ENCODE data around the gene P2RX3. TPM values are rescaled to one million over a fixed set of nuclear protein-coding genes. Genes with fewer than 3 reads are reported as not detected.

P2RX3 gene
- total RNA-seq, 1 experiment from 2014 or later, result not detected

GRCh38 chr11:57368106-57368844 is 30.1 kb downstream of the P2RX3 start:
- no peak for DNase-seq (ENCODE audit: extremely low read depth, low read depth)

DNA sequence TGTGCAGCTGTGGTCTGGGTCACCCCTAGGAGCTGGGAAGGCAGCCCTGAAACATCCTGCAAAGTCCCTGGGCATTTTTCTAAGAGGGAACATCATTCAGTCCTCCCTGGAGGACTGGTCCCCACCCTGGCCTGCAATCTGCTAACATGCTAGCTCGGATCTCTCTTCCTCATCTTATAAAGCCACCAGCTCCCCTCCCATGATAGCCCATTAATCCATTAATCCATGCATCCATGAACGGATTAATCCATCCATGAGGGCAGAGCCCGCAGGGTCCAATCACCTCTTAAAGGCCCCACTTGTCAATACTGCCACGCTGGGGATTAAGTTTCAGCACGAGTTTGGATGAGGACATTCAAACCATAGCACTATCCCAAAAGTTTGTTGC is 30.7 kb downstream of the P2RX3 start:
- DNase-seq (ENCODE audit: extremely low read depth, low read depth), result no peak

DNA sequence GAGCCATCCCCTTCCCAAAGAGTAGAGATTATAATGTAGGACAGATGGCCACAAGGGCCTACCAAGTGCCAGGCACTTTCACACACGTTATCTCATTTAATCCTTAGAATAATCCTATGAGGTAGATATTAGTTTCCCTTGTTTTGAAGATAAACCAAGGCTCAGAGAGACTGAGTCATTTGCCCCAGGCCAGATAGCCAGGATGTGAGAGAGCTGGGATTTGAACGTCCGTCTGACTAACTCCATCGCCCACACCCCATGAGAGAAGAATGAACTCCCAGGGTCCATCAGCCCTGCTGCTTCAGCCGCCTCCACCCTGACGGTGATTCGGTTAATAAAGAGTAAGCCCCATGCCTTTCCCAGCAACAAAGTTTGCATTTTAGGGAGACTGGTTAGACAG is 32.1 kb downstream of the P2RX3 start:
- no peak for DNase-seq (ENCODE audit: extremely low read depth, low read depth)

GRCh38 chr11:57370941-57371340 is 32.8 kb downstream of the P2RX3 start:
- no peak for DNase-seq (ENCODE audit: extremely low read depth, low read depth)

GRCh38 chr11:57373146-57373545 is 35.0 kb downstream of the P2RX3 start:
- no peak for DNase-seq (ENCODE audit: extremely low read depth, low read depth)

DNA sequence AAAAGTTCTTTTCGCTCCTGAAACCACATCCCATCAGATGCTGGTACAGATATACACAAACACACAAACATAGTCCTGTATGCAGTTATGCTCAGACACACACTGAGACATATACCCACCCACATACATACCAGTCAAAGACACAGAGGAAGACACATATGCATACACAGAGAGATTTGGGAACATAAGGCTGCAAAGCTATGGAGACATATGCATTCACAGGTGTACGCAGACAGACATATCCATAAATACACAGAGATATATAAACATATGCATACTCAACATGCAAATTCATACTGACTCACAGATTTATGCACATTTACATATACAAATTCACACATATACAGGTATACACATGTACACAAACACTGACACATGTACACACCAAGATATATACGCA is 36.8 kb downstream of the P2RX3 start:
- DNase-seq (ENCODE audit: extremely low read depth, low read depth), result no peak

DNA sequence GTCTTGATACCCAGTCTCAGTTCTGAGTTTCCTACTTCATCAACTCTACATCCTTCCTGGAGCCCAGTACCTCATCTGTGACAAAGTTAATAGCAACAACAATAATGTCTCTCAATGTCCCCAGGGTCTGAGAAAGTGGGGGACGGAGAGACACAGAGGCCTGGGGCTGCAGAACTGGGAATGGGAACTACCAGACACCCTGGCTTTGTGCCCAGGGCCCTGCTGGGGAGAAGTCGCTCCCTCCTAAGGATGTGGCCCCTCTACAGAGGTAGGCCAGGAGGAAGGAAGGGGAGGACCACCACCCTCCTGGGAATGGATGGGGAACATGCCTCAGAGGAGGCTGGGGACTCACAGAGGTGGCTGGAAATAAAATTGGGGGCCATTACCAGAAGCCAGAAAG is 37.3 kb downstream of the P2RX3 start:
- no peak for DNase-seq (ENCODE audit: extremely low read depth, low read depth)

DNA sequence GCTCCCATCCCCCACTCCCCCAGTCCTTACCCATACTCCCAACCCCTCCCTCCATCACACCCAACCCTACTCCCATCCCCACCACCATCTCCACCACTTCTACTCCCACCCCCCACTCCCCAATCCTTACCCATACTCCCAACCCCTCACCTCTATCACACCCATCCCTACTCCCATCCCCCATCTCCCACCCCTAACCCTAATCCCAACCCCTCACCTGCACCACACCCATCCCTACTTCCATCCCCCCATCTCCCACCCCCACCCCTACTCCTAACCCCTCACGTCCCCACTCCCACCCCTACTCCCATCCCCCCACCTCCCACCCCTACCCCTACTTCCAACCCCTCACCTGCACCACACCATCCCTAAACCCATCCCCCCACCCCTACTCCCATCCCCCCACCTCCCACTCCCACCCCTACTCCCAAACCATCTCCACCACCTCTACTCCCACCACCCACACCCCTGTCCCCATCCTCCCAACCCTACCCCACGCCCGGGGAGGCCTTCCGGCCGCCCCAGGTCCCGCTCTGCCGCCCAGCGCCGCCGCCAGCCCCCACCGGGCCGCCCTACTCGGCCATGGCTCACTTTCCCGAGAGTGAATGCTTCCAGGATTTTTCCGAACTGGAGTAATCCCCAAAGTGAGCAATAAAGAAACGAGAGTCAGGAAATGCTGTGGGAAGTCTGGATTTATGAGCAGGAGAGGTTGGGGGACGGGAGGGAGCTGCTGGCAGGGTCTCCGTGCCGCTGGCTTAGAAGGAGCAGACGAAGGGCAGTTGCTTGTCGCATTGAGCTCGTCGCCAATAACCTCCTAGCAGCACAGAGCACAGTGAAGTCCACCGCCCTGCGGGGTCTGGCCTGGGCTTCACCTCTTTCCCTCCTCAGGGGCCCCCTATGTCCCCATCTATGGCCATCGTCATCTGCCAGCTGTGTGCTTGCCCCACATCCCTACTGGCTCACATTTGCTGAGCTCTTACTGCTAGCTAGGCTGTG is 38.2 kb downstream of the P2RX3 start:
- DNase-seq (ENCODE audit: extremely low read depth, low read depth), result no peak

GRCh38 chr11:57377107-57377506 is 39.0 kb downstream of the P2RX3 start:
- DNase-seq (ENCODE audit: extremely low read depth, low read depth), result no peak

- DNase-seq (ENCODE audit: extremely low read depth, low read depth), result no peak
Observed at GRCh38 chr11:57378186-57378585, 40.0 kb downstream of the P2RX3 start.

DNA sequence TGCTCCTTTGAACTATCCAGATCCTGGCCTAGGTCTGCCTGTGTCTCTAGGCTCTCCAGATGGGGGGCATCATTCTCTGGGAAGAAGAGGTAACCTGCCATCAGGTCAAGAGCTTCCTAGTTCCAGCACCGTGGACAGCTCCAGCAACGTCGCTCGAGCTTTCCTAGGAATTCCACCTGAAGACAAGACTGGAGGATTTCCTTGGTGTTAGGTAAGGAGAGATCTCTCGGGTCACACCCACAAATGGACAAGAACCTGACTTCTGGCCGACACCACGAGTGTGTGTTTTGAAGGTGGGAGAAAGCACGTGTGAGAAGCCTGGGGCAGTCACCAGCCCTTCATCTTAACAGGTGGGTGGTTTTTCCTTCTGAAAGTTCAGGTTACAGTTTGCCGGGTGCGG is 41.6 kb downstream of the P2RX3 start:
- peak; percentile 2 for DNase-seq (ENCODE audit: extremely low read depth, low read depth)

DNA sequence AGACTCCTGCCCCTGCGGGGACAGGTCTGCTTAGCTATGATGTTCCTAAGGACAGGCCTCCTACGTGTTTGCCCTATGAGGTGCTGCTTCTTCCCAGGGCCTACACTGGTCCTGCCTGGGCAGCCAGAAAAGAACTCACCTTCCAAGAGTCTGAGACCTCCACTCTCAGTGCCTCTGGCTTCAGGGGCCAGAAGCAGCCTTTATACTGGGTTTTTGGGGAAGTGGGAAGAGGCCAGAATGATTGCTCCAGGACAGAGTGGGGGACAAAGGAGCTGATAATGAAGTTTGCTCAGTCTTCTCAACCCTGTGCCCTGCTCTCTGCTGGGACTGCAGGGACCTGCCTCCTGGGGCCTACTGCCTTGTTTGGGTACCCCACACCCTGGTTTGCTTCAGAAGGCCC is 42.8 kb downstream of the P2RX3 start, which contains the start of gene PRG3:
PRG3 (minus strand) TSS at position 176 of the 400 bp plus-strand sequence. CDS start 442 bp downstream, outside the sequence.
- DNase-seq (ENCODE audit: extremely low read depth, low read depth), result no peak

DNA sequence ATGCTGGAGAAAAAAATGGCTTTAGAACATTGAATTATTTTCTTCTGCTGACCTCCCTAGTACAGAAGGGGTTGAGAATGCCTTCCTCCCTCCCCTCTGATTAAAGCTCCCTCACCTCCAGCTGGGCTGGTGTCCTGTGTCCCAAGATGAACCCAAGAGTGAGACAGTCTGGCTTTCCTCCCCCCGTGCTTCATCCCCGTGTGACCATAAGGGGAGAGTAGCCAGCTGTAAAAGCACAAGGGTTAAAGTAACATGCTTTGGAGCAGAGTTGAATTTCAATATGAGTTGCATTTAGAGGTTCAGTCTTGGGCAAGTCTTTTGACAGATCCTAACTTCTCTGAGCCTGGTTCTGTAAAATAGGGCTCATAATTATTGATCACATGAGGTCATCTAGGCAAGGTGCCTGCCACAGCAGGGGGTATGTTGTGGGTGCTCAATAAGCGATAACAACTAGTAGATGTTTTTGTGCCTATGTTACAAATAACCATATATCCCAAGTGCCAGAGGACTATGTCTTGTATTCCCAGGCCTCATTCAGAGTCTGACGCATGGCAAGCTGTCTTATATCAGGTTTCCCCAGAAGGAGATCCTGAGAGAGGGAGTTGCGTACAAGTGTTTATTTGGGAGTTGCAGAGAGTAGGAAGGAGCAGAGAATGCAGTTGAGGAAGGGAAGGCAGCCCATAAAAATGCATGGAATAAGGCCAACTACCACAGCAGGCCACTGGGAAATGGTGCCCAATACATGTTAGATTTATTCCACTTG is 48.2 kb downstream of the P2RX3 start:
- no peak for DNase-seq (ENCODE audit: extremely low read depth, low read depth)

- DNase-seq (ENCODE audit: extremely low read depth, low read depth), result no peak
Observed at GRCh38 chr11:57387289-57388030, 49.3 kb downstream of the P2RX3 start.

DNA sequence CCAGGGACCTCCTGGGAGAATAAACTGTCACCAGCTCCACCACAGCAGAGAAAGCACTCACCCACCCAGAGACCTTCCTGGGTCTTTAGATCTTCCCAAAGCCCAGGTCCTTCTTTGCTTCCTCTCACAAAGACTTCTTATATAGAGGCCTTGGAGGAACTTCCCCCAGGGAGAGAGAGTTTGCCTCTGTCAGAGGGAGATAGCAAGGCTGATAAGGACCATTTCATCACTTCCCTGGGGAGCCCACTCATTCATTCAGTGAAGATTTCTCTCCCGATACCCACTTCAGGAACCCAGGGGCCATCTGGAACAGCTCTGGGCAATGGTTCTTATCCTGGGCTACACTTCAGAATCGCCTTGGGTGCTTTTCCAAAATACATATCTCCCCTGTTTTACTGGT is 52.4 kb downstream of the P2RX3 start, which contains the start of gene PRG2:
PRG2 (minus strand) TSS at position 116 of the 400 bp plus-strand sequence. CDS start 706 bp downstream, outside the sequence.
- no peak for DNase-seq (ENCODE audit: extremely low read depth, low read depth)

DNA sequence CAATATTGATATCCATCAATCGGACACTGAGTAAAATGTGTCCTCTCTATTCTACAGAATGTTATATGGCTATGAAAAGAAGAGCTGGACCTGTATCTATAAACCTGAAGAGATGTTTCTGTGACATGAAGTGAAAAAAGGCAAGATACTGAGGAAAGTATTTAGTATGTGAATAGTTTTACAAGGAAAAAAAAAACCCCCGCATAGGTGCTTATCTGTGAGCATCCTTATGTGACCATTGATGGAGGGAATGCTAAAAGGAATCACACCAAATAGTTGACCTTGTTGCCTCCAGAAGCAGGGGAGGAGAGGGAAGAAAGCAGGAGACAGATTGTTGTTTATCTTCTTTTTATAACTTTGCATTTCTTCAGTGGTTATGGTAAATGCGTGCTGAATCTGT is 53.0 kb downstream of the P2RX3 start:
- no peak for DNase-seq (ENCODE audit: extremely low read depth, low read depth)

DNA sequence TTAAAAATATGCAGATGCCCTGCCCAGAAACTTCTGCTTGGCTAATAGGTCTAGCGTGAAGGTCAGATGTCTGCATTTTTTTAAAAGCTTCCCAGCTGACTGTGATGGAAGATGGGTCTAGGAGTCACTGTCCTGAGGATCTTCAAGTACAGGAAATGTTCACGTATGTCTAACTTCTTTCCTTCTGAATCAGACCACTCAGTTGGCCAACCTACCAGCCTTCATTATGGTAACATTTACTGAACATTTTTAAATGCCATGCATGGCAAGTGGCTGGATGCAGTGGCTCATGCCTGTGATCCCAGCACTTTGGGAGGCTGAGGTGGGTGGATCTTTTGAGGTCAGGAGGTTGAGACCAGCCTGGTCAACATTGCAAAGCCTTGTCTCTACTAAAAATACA is 53.4 kb downstream of the P2RX3 start:
- no peak for DNase-seq (ENCODE audit: extremely low read depth, low read depth)

- DNase-seq (ENCODE audit: extremely low read depth, low read depth), result no peak
Observed at GRCh38 chr11:57392066-57392762, 54.1 kb downstream of the P2RX3 start.

GRCh38 chr11:57392763-57393105 is 54.6 kb downstream of the P2RX3 start:
- no peak for DNase-seq (ENCODE audit: extremely low read depth, low read depth)

Measured in NCI-H460 (cell line).